GM12875 (cell line): ENCODE measurements around the gene ACSL6.

Source experiments
- H3K4me3 ChIP-seq: one replicate; pipeline ENCODE4 v1.5.1; 2011; ENCODE audit warnings: low read depth, low read length, control low read depth
- CTCF ChIP-seq: IDR thresholded peaks from 2 replicates; pipeline ENCODE4 v1.5.1; 2011; ENCODE audit warnings: low read depth, mild to moderate bottlenecking, control low read depth, inconsistent platforms, low read length, moderate library complexity, borderline replicate concordance; ENCODE audit not compliant: insufficient read depth

The ACSL6 gene

GRCh38 chr5:131944702-131945550, 66.5 kb downstream of the ACSL6 start:
- TF ChIP-seq CTCF = no peak
- H3K4me3 ChIP-seq = no peak overlapping the region

- H3K4me3 ChIP-seq = no peak overlapping the region
- no peak for TF ChIP-seq CTCF
These were observed 67.5 kb downstream of the ACSL6 start for GRCh38 chr5:131943916-131944315.

GRCh38 chr5:131942016-131942415, 69.4 kb downstream of the ACSL6 start:
- no peak for TF ChIP-seq CTCF
- H3K4me3 ChIP-seq = no peak overlapping the region

GRCh38 chr5:131939690-131940345, 71.6 kb downstream of the ACSL6 start:
- H3K4me3 ChIP-seq = no peak overlapping the region
- TF ChIP-seq CTCF = no peak

GRCh38 chr5:131932235-131932634, 79.2 kb downstream of the ACSL6 start:
- no peak for TF ChIP-seq CTCF
- no peak overlapping the region for H3K4me3 ChIP-seq

GRCh38 chr5:131928957-131929356, 82.5 kb downstream of the ACSL6 start:
- TF ChIP-seq CTCF = no peak
- no peak overlapping the region for H3K4me3 ChIP-seq

- TF ChIP-seq CTCF = no peak
- no peak overlapping the region for H3K4me3 ChIP-seq
These were observed 85.3 kb downstream of the ACSL6 start for GRCh38 chr5:131926168-131926567.
